ENCODE measurements around the gene PTGIR. TPM values are rescaled to one million over a fixed set of nuclear protein-coding genes. Genes with fewer than 3 reads are reported as not detected.

PTGIR gene
- polyA plus RNA-seq, 2 donors: 0.47 to 0.86 TPM

DNA sequence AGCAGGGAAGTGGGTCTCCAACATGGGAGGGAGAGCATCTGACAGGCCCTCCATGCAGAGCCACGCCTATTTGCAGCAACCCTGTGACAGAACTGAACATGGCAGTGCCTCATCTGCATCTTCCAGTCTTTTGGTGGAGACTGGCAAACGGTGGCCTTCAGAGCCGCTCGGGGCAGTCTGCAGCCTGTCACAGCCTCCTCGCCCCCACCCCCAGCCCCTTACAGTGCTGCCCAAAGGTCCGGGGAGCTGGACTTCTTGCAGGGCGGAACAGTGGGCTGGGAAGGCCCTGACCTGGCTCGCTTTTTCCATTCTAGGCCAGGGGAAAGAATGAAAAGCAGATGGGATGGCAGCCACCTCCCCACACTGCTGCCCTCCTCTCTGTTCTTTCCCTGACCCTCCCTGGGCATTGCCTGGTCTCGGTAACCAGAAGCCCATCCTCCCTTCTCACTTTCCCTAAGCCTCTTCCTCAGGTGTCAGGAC is 21.1 kb downstream of the PTGIR start:
- Histone ChIP-seq H3K4me3 (ENCODE audit: low read depth in 1 of 2, low read length in 2 of 2) (no peak overlapping the region), H3K4me1 (ENCODE audit: control insufficient read depth in 2 of 2, insufficient read depth in 2 of 2, low read length in 1 of 2) (peaks cover 14 to 18% of the 10 kb centered on the region in 2 donors)

GRCh38 chr19:46603195-46603637 is 21.7 kb downstream of the PTGIR start:
- H3K27me3 ChIP-seq (ENCODE audit: control insufficient read depth in 1 of 2, insufficient read depth in 2 of 2, low read length in 2 of 2): no peaks in the 10 kb centered on the region
- peak overlapping the region in 1 of 2 donors; percentile 93 for H3K4me3 ChIP-seq (ENCODE audit: low read depth in 1 of 2, low read length in 2 of 2)
- H3K9me3 ChIP-seq (ENCODE audit: control insufficient read depth in 2 of 2, insufficient read depth in 1 of 2, low read depth in 1 of 2, low read length in 1 of 2): no peaks in the 10 kb centered on the region
- H3K4me1 ChIP-seq (ENCODE audit: control insufficient read depth in 2 of 2, insufficient read depth in 2 of 2, low read length in 1 of 2): peaks cover 14 to 18% of the 10 kb centered on the region in 2 donors
- WGBS, 2 donors: 22 to 38% methylated on average over 2 of the region's 2 CpGs
- peak overlapping the region; percentile 57 to 65 for H3K27ac ChIP-seq (ENCODE audit: low read depth in 2 of 2, low read length in 1 of 2)
- H3K36me3 ChIP-seq (ENCODE audit: control insufficient read depth in 2 of 2, insufficient read depth in 2 of 2, low read length in 1 of 2): peaks cover 7 to 26% of the 10 kb centered on the region in 2 donors

More for the DNA sequence above, 21.1 kb downstream of the PTGIR start:
- Histone ChIP-seq H3K36me3 (ENCODE audit: control insufficient read depth in 2 of 2, insufficient read depth in 2 of 2, low read length in 1 of 2) (peaks cover 12 to 31% of the 10 kb centered on the region in 2 donors), H3K27ac (ENCODE audit: low read depth in 2 of 2, low read length in 1 of 2) (peak overlapping the region in 1 of 2 donors; percentile 57), H3K27me3 (ENCODE audit: control insufficient read depth in 1 of 2, insufficient read depth in 2 of 2, low read length in 2 of 2) (no peaks in the 10 kb centered on the region), H3K9me3 (ENCODE audit: control insufficient read depth in 2 of 2, insufficient read depth in 1 of 2, low read depth in 1 of 2, low read length in 1 of 2) (no peaks in the 10 kb centered on the region)
- WGBS, 2 donors: 56 to 72% methylated on average over 9 of the region's 9 CpGs

DNA sequence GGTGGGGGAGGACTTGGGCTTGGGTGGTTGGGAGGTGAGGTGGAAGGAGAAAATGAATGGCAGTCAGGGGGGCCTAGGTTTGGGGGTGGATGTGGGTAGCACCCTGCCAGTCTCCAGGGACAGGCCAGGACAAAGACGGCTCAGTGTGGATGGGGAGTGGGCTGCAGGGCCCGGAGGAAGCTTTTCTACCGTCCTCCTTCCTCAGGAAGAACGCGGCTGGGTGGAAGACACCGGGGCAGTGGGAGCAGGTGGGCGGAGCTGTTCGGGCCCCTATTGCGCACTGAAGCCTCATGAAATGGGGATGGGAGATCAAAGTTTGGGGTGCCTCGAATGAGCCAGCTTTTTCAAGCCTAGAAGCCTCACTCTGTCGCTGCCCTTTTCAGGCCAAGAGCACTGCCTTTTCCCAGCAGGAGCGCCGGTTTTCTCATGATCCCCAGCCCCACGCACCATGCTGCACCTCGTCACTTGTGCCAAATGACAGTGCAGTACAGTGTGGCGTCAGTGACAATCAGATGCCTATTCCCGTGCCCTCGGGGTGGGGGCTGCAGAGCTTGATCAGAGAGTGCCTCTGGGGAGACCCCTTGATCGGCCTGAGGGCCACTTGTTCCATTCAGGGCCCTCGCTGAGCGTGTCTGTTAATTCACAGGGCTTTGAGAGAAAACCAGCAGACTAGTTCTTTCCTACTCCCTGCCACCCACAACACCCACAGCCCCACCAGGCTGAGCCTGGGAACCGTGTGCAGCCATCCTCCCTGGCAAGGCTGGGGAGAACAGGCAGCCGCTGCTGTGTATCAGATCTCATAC is 22.3 kb downstream of the PTGIR start:
- H3K4me3 ChIP-seq (ENCODE audit: low read depth in 1 of 2, low read length in 2 of 2): peak overlapping the region; percentile 87 to 93
- WGBS, 2 donors: 9 to 11% methylated on average over 23 of the region's 23 CpGs
- peaks cover 14 to 18% of the 10 kb centered on the region in 2 donors for H3K4me1 ChIP-seq (ENCODE audit: control insufficient read depth in 2 of 2, insufficient read depth in 2 of 2, low read length in 1 of 2)
- H3K9me3 ChIP-seq (ENCODE audit: control insufficient read depth in 2 of 2, insufficient read depth in 1 of 2, low read depth in 1 of 2, low read length in 1 of 2): no peaks in the 10 kb centered on the region
- H3K27me3 ChIP-seq (ENCODE audit: control insufficient read depth in 1 of 2, insufficient read depth in 2 of 2, low read length in 2 of 2): no peaks in the 10 kb centered on the region
- peaks cover 3 to 19% of the 10 kb centered on the region in 2 donors for H3K36me3 ChIP-seq (ENCODE audit: control insufficient read depth in 2 of 2, insufficient read depth in 2 of 2, low read length in 1 of 2)
- H3K27ac ChIP-seq (ENCODE audit: low read depth in 2 of 2, low read length in 1 of 2): peak overlapping the region; percentile 57 to 65

- Histone ChIP-seq H3K36me3 (ENCODE audit: control insufficient read depth in 2 of 2, insufficient read depth in 2 of 2, low read length in 1 of 2) (peaks cover 3 to 9% of the 10 kb centered on the region in 2 donors), H3K27me3 (ENCODE audit: control insufficient read depth in 1 of 2, insufficient read depth in 2 of 2, low read length in 2 of 2) (no peaks in the 10 kb centered on the region), H3K9me3 (ENCODE audit: control insufficient read depth in 2 of 2, insufficient read depth in 1 of 2, low read depth in 1 of 2, low read length in 1 of 2) (no peaks in the 10 kb centered on the region), H3K27ac (ENCODE audit: low read depth in 2 of 2, low read length in 1 of 2) (peak within 1 kb of the TSS; percentile 98 to 99), H3K4me3 (ENCODE audit: low read depth in 1 of 2, low read length in 2 of 2) (peak within 1 kb of the TSS; percentile 87 to 93), H3K4me1 (ENCODE audit: control insufficient read depth in 2 of 2, insufficient read depth in 2 of 2, low read length in 1 of 2) (peaks cover 14% of the 10 kb centered on the region in 2 donors)
- 1% methylated on average over 40 to 51 of the region's 51 CpGs for WGBS, 2 donors
Measured at GRCh38 chr19:46601318-46602224, 23.3 kb downstream of the PTGIR start, which contains the start of gene CALM3. Gene CALM3, plus strand, starts transcription at chr19:46601330. Its CDS starts 105 bp downstream, at chr19:46601435.

- Histone ChIP-seq H3K27ac (ENCODE audit: low read depth in 2 of 2, low read length in 1 of 2) (peak overlapping the region; percentile 98 to 99), H3K4me1 (ENCODE audit: control insufficient read depth in 2 of 2, insufficient read depth in 2 of 2, low read length in 1 of 2) (peaks cover 14% of the 10 kb centered on the region in 2 donors), H3K9me3 (ENCODE audit: control insufficient read depth in 2 of 2, insufficient read depth in 1 of 2, low read depth in 1 of 2, low read length in 1 of 2) (no peaks in the 10 kb centered on the region), H3K36me3 (ENCODE audit: control insufficient read depth in 2 of 2, insufficient read depth in 2 of 2, low read length in 1 of 2) (peaks cover 0 to 3% of the 10 kb centered on the region in 2 donors), H3K4me3 (ENCODE audit: low read depth in 1 of 2, low read length in 2 of 2) (peak overlapping the region; percentile 87 to 93), H3K27me3 (ENCODE audit: control insufficient read depth in 1 of 2, insufficient read depth in 2 of 2, low read length in 2 of 2) (no peaks in the 10 kb centered on the region)
- WGBS, 2 donors: 1% methylated on average over 85 to 93 of the region's 93 CpGs
Measured at GRCh38 chr19:46600384-46601317, 24.2 kb downstream of the PTGIR start.

GRCh38 chr19:46599716-46600373 is 25.0 kb downstream of the PTGIR start:
- WGBS, 2 donors: 64 to 72% methylated on average over 9 of the region's 9 CpGs
- H3K4me1 ChIP-seq (ENCODE audit: control insufficient read depth in 2 of 2, insufficient read depth in 2 of 2, low read length in 1 of 2): peaks cover 14% of the 10 kb centered on the region in 2 donors
- peak overlapping the region; percentile 98 to 99 for H3K27ac ChIP-seq (ENCODE audit: low read depth in 2 of 2, low read length in 1 of 2)
- H3K36me3 ChIP-seq (ENCODE audit: control insufficient read depth in 2 of 2, insufficient read depth in 2 of 2, low read length in 1 of 2): no peaks in the 10 kb centered on the region
- peak overlapping the region; percentile 87 to 93 for H3K4me3 ChIP-seq (ENCODE audit: low read depth in 1 of 2, low read length in 2 of 2)
- no peaks in the 10 kb centered on the region for H3K27me3 ChIP-seq (ENCODE audit: control insufficient read depth in 1 of 2, insufficient read depth in 2 of 2, low read length in 2 of 2)
- H3K9me3 ChIP-seq (ENCODE audit: control insufficient read depth in 2 of 2, insufficient read depth in 1 of 2, low read depth in 1 of 2, low read length in 1 of 2): no peaks in the 10 kb centered on the region

DNA sequence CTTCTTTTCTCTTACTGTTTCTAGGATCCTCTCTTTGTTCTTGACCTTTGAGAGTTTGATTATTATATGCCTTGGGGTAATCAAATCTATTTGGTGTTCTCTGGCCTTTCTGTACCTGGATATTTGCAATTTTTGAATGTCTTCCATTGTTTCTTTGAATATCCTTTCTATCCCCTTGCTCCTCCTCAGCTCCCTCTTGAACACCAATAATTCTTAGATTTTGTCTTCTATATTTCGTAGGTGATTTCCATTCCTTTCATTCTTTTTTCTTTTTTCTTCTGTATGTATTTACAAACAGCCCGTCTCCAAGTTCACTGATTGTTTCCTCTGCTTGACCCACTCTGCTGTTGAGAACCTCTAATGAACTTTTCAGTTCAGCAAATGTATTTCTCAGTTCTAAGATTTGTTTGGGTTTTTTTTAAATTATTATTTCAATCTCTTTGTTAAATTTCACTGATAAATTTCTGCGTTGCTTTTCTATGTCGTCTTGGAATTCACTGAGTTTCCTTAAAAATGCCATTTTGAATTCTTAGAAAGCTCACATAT is 26.4 kb downstream of the PTGIR start:
- no peaks in the 10 kb centered on the region for H3K36me3 ChIP-seq (ENCODE audit: control insufficient read depth in 2 of 2, insufficient read depth in 2 of 2, low read length in 1 of 2)
- 96% methylated on average over 4 of the region's 4 CpGs for WGBS, 2 donors
- no peaks in the 10 kb centered on the region for H3K27me3 ChIP-seq (ENCODE audit: control insufficient read depth in 1 of 2, insufficient read depth in 2 of 2, low read length in 2 of 2)
- H3K4me1 ChIP-seq (ENCODE audit: control insufficient read depth in 2 of 2, insufficient read depth in 2 of 2, low read length in 1 of 2): peaks cover 9 to 14% of the 10 kb centered on the region in 2 donors
- no peak overlapping the region for H3K4me3 ChIP-seq (ENCODE audit: low read depth in 1 of 2, low read length in 2 of 2)
- H3K27ac ChIP-seq (ENCODE audit: low read depth in 2 of 2, low read length in 1 of 2): no peak overlapping the region
- H3K9me3 ChIP-seq (ENCODE audit: control insufficient read depth in 2 of 2, insufficient read depth in 1 of 2, low read depth in 1 of 2, low read length in 1 of 2): no peaks in the 10 kb centered on the region

GRCh38 chr19:46596008-46596407 is 28.9 kb downstream of the PTGIR start:
- WGBS, 2 donors: 63 to 64% methylated on average over 6 of the region's 6 CpGs
- Histone ChIP-seq H3K36me3 (ENCODE audit: control insufficient read depth in 2 of 2, insufficient read depth in 2 of 2, low read length in 1 of 2) (no peaks in the 10 kb centered on the region), H3K27ac (ENCODE audit: low read depth in 2 of 2, low read length in 1 of 2) (no peak overlapping the region), H3K4me1 (ENCODE audit: control insufficient read depth in 2 of 2, insufficient read depth in 2 of 2, low read length in 1 of 2) (peaks cover 0 to 4% of the 10 kb centered on the region in 2 donors), H3K27me3 (ENCODE audit: control insufficient read depth in 1 of 2, insufficient read depth in 2 of 2, low read length in 2 of 2) (no peaks in the 10 kb centered on the region), H3K4me3 (ENCODE audit: low read depth in 1 of 2, low read length in 2 of 2) (no peak overlapping the region), H3K9me3 (ENCODE audit: control insufficient read depth in 2 of 2, insufficient read depth in 1 of 2, low read depth in 1 of 2, low read length in 1 of 2) (no peaks in the 10 kb centered on the region)

Data from esophagus (tissue), 2 donors.